ENCODE measurements around the gene PGAM4. TPM values are rescaled to one million over a fixed set of nuclear protein-coding genes. Genes with fewer than 3 reads are reported as not detected.

The PGAM4 gene
- total RNA-seq: not detected in 2 replicates

DNA sequence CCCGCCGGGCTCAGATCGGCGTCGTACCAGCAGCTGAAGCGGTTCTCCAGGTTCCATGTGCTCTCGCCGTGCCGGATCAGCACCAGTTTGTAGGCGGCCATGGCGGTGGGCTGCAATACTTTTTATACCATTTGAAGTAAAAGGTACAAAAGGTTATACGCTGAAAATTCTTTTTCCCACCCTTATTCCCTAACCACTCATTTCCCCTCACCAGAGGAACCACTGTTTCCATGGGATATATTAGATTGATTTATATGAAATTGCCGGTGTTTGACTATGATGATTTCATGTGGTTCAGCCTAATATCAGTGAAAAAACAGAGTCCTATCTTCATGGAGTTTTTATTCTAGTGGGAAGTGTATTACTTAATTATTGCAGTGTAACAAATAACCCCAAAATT lies at the start of gene PGAM4:
Gene PGAM4 (minus strand): TSS at position 101 of the 400 bp plus-strand sequence. CDS start 0 bp downstream, at position 101.

Other genes with a start within 250 kb of the PGAM4 start
- gene ATRX, start 183.4 kb downstream of the PGAM4 start, total RNA-seq: 25.8 and 48.0 TPM in 2 replicates
- 70.8 and 86.3 TPM in 2 replicates for gene MAGT1, start 74.2 kb downstream of the PGAM4 start, total RNA-seq
- 326 and 364 TPM in 2 replicates for gene COX7B, start 70.2 kb downstream of the PGAM4 start, total RNA-seq
- 4.0 and 4.6 TPM in 2 replicates for gene ATP7A, start 58.9 kb downstream of the PGAM4 start, total RNA-seq
- gene PGK1, start 134.6 kb upstream of the PGAM4 start, total RNA-seq: 265 and 647 TPM in 2 replicates
- 2.7 and 7.7 TPM in 2 replicates for gene TAF9B, start 170.0 kb upstream of the PGAM4 start, total RNA-seq